ENCODE data around the gene DENND2A. TPM values are rescaled to one million over a fixed set of nuclear protein-coding genes. Genes with fewer than 3 reads are reported as not detected.
A peak's percentile ranks its signal among the peaks of the same experiment; 100 is the strongest.
"Not testable (repeated sequence)": the region's sequence is repeated elsewhere in the genome, so short reads cannot be mapped to it uniquely, and the experiment has no call there.

The DENND2A gene
- total RNA-seq, 2 donors from 2014 or later = not detected

- ATAC-seq (replicated peaks in 1 of 2) (no peak), DNase-seq (no peak)
- Mint-ChIP-seq H3K4me3 (no peak overlapping the region), H3K9me3 (no peaks in the 10 kb centered on the region), H3K27ac (no peak overlapping the region), H3K4me1 (ENCODE audit: low read depth) (peaks cover 12% of the 10 kb centered on the region), H3K36me3 (ENCODE audit: insufficient read depth in 2 of 2) (no peaks in the 10 kb centered on the region), H3K27me3 (ENCODE audit: low read depth) (peaks cover 6% of the 10 kb centered on the region)
Measured at GRCh38 chr7:140650367-140650766, 9.8 kb upstream of the DENND2A start.

DNA sequence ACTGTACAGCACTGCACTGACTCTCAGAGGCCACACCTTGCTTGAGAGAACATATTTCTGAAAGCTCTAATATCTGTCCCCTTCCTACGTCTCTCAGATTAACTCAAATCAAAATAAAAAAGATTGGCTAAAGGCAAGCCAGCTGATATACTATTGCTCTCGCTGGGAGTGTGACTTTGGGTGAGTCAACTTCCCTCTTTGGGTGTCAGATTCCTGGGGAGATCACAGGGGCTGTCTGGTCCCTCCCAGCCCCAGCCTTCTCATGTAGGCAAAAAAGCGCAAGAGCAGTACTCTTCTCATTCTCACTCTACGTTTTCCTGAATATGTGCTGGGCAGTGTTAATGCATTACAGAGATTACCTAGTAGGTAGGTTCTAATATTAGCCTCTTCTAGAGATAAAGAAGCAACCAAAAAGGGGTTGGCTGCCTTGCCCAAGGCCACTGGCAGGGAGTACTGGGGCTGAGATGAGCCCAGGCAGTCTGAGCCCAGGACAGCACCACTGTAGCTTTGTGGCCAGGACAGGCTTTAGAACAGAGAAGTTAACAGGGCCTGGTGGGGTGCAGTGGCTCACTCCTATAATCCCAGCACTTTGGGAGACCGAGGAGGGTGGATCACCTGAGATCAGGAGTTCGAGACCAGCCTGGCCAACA, 9.1 kb upstream of the DENND2A start:
- ATAC-seq (replicated peaks in 1 of 2) (no peak), DNase-seq (no peak)
- H3K9me3 Mint-ChIP-seq = no peaks in the 10 kb centered on the region
- H3K4me1 Mint-ChIP-seq (ENCODE audit: low read depth) = peaks cover 12% of the 10 kb centered on the region
- peaks cover 6% of the 10 kb centered on the region for H3K27me3 Mint-ChIP-seq (ENCODE audit: low read depth)
- no peak overlapping the region for H3K27ac Mint-ChIP-seq
- H3K36me3 Mint-ChIP-seq (ENCODE audit: insufficient read depth in 2 of 2) = no peaks in the 10 kb centered on the region
- H3K4me3 Mint-ChIP-seq = no peak overlapping the region

GRCh38 chr7:140646931-140647647, 6.5 kb upstream of the DENND2A start:
- H3K4me3 Mint-ChIP-seq = no peak overlapping the region
- no peaks in the 10 kb centered on the region for H3K36me3 Mint-ChIP-seq (ENCODE audit: insufficient read depth in 2 of 2)

DNA sequence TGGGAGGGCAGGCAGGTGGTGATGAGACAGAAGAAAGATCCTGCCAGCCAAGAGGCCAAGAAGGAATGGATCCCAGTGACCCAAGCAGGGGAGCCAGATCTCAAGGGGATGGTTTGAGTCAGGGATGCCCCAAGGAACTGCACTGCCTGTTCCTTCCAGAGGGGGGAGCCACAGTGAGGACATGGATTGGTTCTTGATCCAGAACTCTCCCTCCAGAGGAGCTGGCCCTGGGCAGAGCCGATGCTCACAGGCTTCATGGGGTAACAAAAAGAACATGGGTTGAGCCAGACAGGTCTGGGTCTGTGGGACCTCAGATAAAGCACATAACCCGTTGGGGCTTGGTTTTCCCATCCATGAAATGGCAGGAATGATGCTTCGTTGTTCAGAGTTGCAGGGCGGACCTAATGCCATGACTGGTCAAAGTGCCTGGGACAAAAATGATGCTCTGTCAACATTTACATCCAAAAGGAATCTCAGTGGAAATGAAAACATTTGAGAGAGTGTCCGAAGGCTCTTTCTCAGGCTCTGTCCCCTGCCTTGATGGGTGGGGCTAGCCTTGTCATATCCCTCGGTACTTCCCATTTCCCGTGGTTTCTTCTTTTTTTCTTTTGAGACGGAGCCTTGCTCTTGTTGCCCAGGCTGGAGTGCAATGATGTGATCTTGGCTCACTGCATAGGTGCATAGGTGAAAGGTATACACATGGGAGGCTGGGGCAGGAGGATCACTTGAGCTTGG, 4.7 kb upstream of the DENND2A start:
- H3K27me3 Mint-ChIP-seq (ENCODE audit: low read depth) = peaks cover 28% of the 10 kb centered on the region
- peak; percentile 25 to 28 for DNase-seq
- no peaks in the 10 kb centered on the region for H3K9me3 Mint-ChIP-seq
- no peaks in the 10 kb centered on the region for H3K36me3 Mint-ChIP-seq (ENCODE audit: insufficient read depth in 2 of 2)
- peaks cover 7% of the 10 kb centered on the region for H3K4me1 Mint-ChIP-seq (ENCODE audit: low read depth)
- ATAC-seq (replicated peaks in 1 of 2) = no peak
- H3K4me3 Mint-ChIP-seq = no peak overlapping the region
- H3K27ac Mint-ChIP-seq = no peak overlapping the region

More at GRCh38 chr7:140646931-140647647, 6.5 kb upstream of the DENND2A start:
- Mint-ChIP-seq H3K4me1 (ENCODE audit: low read depth) (peaks cover 7% of the 10 kb centered on the region), H3K27ac (no peak overlapping the region), H3K9me3 (no peaks in the 10 kb centered on the region), H3K27me3 (ENCODE audit: low read depth) (peaks cover 15% of the 10 kb centered on the region)
- DNase-seq (peak; percentile 42 to 44), ATAC-seq (replicated peaks in 1 of 2) (peak; percentile 88 to 91)

DNA sequence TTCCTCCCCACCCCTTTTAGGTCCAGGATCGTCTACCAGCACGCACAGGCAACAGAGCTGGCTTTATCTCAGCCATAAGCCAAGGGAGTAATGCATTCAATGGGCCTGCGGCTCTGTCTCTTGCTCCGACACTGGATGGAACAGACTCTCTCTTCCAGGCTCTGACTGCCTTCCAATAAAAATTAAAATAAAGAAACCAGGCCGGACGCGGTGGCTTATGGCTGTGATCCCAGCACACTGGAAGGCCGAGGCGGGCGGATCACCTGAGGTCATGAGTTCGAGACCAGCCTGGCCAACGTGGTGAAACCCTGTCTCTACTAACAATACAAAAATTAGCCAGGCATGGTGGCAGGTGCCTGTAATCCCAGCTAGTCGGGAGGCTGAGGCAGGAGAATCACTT, 4.1 kb upstream of the DENND2A start:
- not testable (repeated sequence) for DNase-seq; H3K27ac Mint-ChIP-seq; H3K9me3 Mint-ChIP-seq; ATAC-seq (replicated peaks in 1 of 2); H3K4me3 Mint-ChIP-seq; H3K36me3 Mint-ChIP-seq (ENCODE audit: insufficient read depth in 2 of 2)
- peaks cover 11% of the 10 kb centered on the region for H3K4me1 Mint-ChIP-seq (ENCODE audit: low read depth)
- peaks cover 33% of the 10 kb centered on the region for H3K27me3 Mint-ChIP-seq (ENCODE audit: low read depth)

- Mint-ChIP-seq H3K27me3 (ENCODE audit: low read depth) (peaks cover 47% of the 10 kb centered on the region), H3K36me3 (ENCODE audit: insufficient read depth in 2 of 2) (no peaks in the 10 kb centered on the region), H3K4me3 (no peak overlapping the region), H3K9me3 (no peaks in the 10 kb centered on the region), H3K27ac (no peak overlapping the region), H3K4me1 (ENCODE audit: low read depth) (peaks cover 20% of the 10 kb centered on the region)
- no peak for DNase-seq
- no peak for ATAC-seq (replicated peaks in 1 of 2)
Measured at GRCh38 chr7:140643416-140643815, 2.8 kb upstream of the DENND2A start.

DNA sequence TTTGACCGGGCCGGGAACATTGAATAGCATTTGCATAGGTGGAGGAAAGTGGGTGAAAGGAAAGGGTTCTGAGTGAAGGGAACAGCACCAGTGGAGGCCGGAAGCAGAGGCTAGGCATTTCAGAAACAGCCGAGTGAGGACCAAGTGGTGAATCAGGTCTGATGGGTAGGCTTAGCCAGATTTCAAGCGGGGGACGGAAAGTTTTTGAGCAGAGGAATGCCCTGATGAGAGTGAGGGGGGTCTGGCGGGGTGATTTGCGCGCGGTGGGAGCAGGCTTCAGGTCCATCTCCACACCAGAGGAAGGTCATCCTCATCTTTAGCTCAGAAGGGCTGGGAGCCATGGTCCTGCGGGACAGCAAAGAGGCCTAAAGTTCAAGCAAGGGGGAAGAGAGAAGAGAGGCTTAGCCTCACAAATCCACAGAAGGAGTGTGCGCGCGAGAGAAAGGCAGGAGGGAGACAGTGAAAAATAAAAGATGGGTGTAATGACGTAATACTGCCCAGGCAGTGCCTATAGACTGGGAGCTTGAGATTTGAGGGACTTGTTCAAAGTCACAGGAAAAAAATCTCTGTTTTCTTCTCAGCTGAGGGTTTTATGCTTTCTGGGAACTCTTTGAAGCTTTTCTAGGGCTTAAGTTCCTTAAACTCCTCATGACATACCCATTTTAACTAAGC, 1.0 kb upstream of the DENND2A start:
- ATAC-seq (replicated peaks in 1 of 2) = no peak
- Mint-ChIP-seq H3K9me3 (no peaks in the 10 kb centered on the region), H3K36me3 (ENCODE audit: insufficient read depth in 2 of 2) (no peaks in the 10 kb centered on the region), H3K4me1 (ENCODE audit: low read depth) (peaks cover 14% of the 10 kb centered on the region), H3K4me3 (peak overlapping the region in 1 of 2 donors; percentile 4), H3K27me3 (ENCODE audit: low read depth) (peaks cover 59% of the 10 kb centered on the region), H3K27ac (no peak overlapping the region)
- DNase-seq = no peak

DNA sequence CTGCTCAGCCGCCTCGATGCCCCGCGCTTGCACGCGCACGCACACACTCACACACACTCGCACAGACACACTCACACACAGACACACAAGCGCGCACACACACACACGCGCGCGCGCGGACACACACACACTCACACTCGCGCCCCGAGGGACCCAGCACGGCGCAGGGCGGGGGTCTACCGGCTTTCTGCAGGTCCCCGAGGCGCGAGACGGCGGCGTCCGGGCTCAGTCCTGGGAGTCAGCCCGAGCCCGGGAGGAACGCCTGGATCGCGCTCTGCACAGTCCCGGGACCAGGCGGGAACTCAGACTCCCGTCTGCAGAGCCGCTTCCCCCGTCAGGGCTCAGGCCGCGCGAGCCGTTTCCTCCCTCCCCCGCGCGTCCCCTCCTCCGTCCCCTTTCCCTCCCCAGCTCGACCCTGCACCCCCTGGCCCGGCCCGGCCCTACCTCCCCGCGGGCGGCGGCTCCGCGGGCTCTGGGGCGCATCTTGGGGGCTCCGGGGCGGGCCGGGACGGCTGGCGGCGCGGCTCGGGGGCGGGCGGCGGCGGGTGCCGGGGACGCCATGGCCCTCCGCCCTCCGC, 464 bp downstream of the DENND2A start:
- Mint-ChIP-seq H3K4me1 (ENCODE audit: low read depth) (peaks cover 13% of the 10 kb centered on the region), H3K27ac (no peak overlapping the region), H3K9me3 (no peaks in the 10 kb centered on the region), H3K4me3 (peak overlapping the region; percentile 79 to 81), H3K27me3 (ENCODE audit: low read depth) (peaks cover 58% of the 10 kb centered on the region), H3K36me3 (ENCODE audit: insufficient read depth in 2 of 2) (no peaks in the 10 kb centered on the region)
- peak; percentile 44 to 47 for ATAC-seq (replicated peaks in 1 of 2)
- peak; percentile 16 to 20 for DNase-seq

DNA sequence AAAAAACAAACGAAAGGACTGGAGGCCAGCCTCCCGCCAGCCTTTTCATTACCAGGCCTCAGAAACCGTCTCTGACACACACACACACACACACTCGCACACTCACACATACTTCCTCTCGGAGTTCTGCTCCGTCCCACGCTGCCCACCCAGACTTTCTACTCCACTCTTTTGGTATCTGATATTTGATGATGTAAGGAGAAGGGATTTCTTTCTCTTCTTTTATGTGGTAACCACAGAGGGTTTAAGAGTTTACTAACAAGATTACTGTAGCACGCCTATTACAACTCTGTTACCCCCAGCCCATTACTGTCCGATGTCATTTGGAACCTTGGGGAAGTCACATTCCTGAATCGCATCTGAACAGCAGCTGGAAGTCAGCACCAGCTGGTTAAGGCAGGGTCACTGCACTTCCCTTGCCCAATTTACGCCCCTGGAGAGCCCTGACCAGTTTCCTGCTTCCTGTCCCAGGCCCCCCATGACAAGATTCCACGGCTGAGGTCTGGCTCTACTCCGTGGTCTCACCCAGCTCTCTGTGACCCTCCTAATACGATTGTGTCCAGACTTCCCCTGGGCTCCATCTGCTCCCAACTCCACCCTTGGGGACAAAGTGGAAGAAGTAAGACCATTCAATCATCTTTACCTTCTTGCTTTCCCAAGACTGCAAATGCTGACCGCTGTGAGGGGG, 1.1 kb downstream of the DENND2A start:
- H3K4me3 Mint-ChIP-seq = peak overlapping the region; percentile 79 to 81
- H3K36me3 Mint-ChIP-seq (ENCODE audit: insufficient read depth in 2 of 2) = no peaks in the 10 kb centered on the region
- DNase-seq = no peak
- H3K9me3 Mint-ChIP-seq = no peaks in the 10 kb centered on the region
- peaks cover 58% of the 10 kb centered on the region for H3K27me3 Mint-ChIP-seq (ENCODE audit: low read depth)
- H3K27ac Mint-ChIP-seq = no peak overlapping the region
- H3K4me1 Mint-ChIP-seq (ENCODE audit: low read depth) = peaks cover 13% of the 10 kb centered on the region
- peak; percentile 34 to 42 for ATAC-seq (replicated peaks in 1 of 2)

DNA sequence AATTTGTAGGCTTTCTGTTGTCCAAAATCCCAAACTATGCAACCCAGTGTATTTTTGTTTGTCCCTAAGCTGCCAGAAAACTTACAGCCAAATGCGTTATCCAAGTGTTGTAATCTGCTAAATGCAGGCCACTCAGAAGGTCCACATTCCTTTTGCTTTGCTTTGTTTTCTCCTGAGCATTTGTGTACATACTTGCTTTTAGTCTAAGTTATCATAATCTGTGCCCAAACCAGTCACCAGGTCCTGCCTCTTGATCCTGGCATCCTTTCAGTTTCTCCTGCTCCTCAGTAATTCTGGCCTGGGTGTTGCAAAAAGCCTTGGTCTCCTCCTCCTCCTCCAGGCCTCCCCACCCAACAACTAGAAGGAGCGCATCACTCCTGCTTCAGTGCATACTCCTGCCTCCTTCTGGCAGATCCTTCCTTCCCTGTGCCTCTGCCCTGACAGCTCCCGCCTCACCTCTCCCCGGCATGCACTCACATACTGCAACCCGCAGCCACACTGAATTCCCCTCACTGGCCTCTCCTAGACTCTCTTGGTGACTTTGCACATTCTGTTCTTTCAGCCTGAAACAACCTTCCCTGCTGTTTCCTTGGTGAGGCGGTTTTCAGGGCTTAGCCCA, 2.3 kb downstream of the DENND2A start:
- no peaks in the 10 kb centered on the region for H3K36me3 Mint-ChIP-seq (ENCODE audit: insufficient read depth in 2 of 2)
- H3K27me3 Mint-ChIP-seq (ENCODE audit: low read depth) = peaks cover 52% of the 10 kb centered on the region
- no peak overlapping the region for H3K4me3 Mint-ChIP-seq
- DNase-seq = no peak
- H3K27ac Mint-ChIP-seq = no peak overlapping the region
- ATAC-seq (replicated peaks in 1 of 2) = no peak
- no peaks in the 10 kb centered on the region for H3K9me3 Mint-ChIP-seq
- H3K4me1 Mint-ChIP-seq (ENCODE audit: low read depth) = peaks cover 13% of the 10 kb centered on the region

DNA sequence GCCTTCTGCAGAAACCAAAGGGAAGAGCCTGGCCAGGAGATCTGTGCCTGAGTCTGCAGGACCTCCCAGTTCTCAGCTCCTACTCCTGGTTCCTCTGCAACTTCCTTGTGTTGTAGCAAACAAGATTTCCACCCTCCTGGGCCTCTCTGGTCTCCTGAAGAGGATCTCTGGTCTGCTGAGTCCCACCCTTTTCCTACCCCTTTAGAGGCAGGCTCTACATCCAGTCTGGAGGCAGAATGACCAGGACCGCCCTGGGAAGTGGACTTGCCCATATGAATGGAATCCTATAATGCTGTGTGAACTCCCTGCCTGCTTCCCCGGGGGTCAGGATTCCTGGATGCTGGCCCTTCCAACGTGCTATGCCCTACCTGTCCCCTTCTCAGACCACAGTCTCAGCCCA, 3.2 kb downstream of the DENND2A start:
- Mint-ChIP-seq H3K27ac (no peak overlapping the region), H3K4me3 (no peak overlapping the region), H3K9me3 (no peaks in the 10 kb centered on the region), H3K27me3 (ENCODE audit: low read depth) (peaks cover 50% of the 10 kb centered on the region), H3K36me3 (ENCODE audit: insufficient read depth in 2 of 2) (no peaks in the 10 kb centered on the region), H3K4me1 (ENCODE audit: low read depth) (peaks cover 13% of the 10 kb centered on the region)
- ATAC-seq (replicated peaks in 1 of 2) (no peak), DNase-seq (no peak)

- ATAC-seq (replicated peaks in 1 of 2) (no peak), DNase-seq (no peak)
- Mint-ChIP-seq H3K4me3 (no peak overlapping the region), H3K27me3 (ENCODE audit: low read depth) (peaks cover 46% of the 10 kb centered on the region), H3K27ac (no peak overlapping the region), H3K9me3 (no peaks in the 10 kb centered on the region), H3K36me3 (ENCODE audit: insufficient read depth in 2 of 2) (no peaks in the 10 kb centered on the region), H3K4me1 (ENCODE audit: low read depth) (peaks cover 13% of the 10 kb centered on the region)
Measured at GRCh38 chr7:140635816-140636215, 4.8 kb downstream of the DENND2A start.

All from activated T-cell treated with anti-CD3 and anti-CD28 coated beads, Interleukin-2, amount 50 U/mL, for 72 hours (primary cell).